Iris pigment epithelial cell (primary cell): ENCODE results near the gene OR13J1.
A peak's percentile ranks its signal among the peaks of the same experiment; 100 is the strongest.
"Not testable (repeated sequence)": the region's sequence is repeated elsewhere in the genome, so short reads cannot be mapped to it uniquely, and the experiment has no call there.

Source experiments
- DNase-seq: peaks from one replicate; pipeline ENCODE4 v3.0.0-alpha.2; 2011; ENCODE audit warnings: low read depth

Gene OR13J1

GRCh38 chr9:35904338-35904737, 34.1 kb upstream of the OR13J1 start:
- DNase-seq: no peak

GRCh38 chr9:35903049-35903448, 32.8 kb upstream of the OR13J1 start:
- peak; percentile 62 for DNase-seq

DNA sequence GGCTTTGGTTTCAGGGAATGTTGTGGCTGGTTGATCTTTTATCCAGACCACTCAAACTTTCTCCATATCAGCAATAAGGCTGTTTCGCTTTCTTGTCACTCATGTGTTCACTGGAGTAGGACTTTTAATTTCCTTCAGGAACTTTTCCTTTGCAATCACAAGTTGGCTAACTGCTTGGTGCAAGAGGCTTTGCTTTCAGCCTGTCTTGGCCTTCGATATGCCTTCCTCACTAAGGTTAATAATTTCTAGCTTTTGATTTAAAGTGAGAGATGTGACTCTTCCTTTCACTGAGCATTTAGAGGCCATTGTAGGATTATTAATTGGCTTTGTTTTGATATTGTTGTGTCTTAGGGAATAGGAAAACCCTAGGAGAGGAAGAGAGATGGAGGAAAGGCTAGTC, 28.8 kb upstream of the OR13J1 start:
- DNase-seq: no peak

GRCh38 chr9:35898337-35898736, 28.1 kb upstream of the OR13J1 start:
- DNase-seq: no peak

GRCh38 chr9:35897376-35898099, 27.3 kb upstream of the OR13J1 start:
- not testable (repeated sequence) for DNase-seq

GRCh38 chr9:35896570-35896969, 26.4 kb upstream of the OR13J1 start:
- no peak for DNase-seq

DNA sequence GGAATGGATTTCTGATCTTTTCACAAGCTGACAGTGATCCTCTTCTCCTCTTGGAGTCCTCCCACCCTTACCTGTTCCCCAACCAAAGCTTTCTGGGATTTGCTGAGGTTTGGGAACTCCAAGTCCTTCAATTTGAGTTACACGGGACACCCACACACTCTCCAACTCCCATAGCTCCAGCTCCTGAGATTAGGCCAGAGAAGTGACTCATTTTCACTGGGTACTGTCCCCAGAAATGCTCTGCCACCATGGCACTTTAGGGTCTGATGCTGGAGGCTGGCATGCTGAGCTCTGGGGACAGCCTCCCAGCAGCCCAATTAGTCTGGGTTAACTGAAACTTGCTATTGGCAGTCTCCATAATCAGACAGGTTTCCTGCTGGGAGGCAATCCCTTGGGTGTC, 21.9 kb upstream of the OR13J1 start:
- no peak for DNase-seq

GRCh38 chr9:35891646-35892045, 21.4 kb upstream of the OR13J1 start:
- DNase-seq: no peak

DNA sequence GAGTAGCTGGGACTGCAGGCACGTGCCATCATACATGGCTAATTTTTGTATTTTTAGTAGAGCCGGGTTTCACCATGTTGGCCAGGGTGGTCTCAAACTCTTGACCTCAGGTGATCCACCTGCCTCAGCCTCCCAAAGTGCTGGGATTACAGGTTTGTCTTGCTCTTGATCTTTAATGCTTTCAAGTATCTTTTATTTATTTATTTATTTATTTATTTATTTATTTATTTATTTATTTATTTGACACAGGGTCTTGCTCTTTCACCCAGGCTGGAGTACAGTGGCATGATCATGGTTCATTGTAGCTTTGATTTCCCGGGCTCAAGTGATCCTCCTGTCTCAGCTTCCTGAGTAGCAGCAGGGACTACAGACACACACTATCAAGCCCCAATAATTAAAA, 14.7 kb upstream of the OR13J1 start:
- DNase-seq: not testable (repeated sequence)

GRCh38 chr9:35882996-35883395, 12.8 kb upstream of the OR13J1 start:
- DNase-seq: peak; percentile 21

GRCh38 chr9:35882263-35882848, 12.2 kb upstream of the OR13J1 start:
- DNase-seq: peak; percentile 58

DNA sequence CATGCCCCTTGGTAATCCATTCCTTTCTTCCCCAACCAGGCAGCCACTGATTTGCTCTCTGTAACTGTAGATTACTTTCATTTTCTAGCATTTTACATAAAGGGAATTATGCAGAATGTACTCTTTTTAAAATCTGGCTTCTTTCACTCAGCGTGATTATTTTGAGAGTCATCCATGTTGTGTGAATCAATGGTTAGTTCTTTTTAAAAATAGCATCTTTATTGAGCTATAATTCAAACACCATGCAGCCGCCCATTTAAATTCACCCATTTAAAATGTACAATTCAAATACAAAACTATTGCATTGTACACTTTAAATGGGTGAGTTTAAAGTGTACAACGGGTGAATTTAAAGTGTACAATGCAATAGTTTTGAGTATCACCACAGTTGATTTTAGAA, 2.3 kb upstream of the OR13J1 start:
- DNase-seq: no peak

GRCh38 chr9:35871545-35871944, 1.3 kb upstream of the OR13J1 start:
- DNase-seq: no peak

DNA sequence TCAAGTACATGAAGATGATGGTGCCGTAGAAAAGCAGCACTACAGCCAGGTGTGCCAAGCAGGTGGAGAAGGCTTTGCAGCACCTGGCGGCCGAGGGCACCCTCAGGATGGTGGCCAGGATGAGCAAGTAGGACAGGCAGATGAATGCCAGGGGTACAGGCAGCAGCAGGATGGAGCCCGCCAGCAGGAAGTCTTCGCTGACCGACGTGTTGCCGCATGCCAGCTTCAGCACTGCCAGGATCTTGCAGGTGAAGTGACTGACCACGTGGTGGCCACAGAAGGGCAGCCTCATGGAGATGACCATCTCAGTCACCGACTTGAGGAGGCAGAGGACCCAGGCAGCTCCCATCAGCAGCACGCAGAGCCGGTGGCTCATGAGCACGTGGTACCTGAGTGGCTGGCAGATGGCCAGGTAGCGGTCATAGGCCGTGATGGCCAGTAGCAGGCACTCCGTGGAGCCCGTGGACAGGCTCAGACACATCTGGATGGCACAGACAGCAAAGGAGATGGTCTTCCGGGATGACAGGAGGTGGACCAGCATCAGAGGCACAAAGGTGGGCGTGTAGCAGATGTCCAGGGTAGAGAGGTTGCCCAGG, 482 bp downstream of the OR13J1 start:
- no peak for DNase-seq

DNA sequence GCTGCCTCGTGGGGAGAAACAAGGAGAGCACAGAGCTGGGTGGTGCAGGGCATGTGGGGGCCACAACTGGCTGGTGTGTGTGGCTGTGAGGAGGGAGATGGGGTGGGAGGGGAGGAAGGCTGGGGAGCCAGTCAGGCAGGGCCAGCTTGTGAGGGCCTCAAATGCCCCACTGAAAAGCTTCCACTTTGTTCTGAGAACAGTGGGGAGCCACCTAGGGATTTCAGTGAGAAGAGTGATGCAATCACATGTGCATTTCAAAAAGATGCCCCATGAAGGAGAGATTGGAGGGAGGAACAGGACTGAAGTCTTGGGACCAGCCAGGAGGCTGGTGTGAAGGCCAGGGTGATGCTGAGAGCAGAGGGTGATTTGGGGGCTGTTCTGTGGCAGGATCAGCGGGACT, 1.3 kb downstream of the OR13J1 start:
- no peak for DNase-seq

GRCh38 chr9:35867538-35867937, 2.7 kb downstream of the OR13J1 start:
- no peak for DNase-seq

GRCh38 chr9:35864695-35865255, 5.4 kb downstream of the OR13J1 start:
- no peak for DNase-seq

GRCh38 chr9:35863583-35863982, 6.6 kb downstream of the OR13J1 start:
- DNase-seq: no peak

DNA sequence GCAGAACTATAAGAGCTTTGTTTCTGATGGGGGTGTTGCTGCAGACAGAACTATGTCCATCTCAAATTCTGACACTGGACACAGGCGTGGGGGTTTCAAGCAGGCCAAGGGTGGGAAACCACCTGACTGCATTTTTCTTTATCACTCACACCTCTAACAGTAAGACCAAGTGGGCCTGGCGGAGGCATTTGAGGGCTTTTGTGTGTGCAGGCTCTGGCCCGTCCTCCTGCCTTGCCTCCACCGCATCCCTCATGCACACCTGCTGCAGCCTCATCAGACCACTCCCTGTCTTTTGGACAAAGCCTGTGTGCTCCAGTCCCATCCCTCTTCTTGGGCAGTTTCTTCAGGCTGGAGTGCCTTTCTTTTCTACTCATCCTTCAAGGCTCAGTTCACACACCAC, 7.9 kb downstream of the OR13J1 start:
- DNase-seq: no peak

DNA sequence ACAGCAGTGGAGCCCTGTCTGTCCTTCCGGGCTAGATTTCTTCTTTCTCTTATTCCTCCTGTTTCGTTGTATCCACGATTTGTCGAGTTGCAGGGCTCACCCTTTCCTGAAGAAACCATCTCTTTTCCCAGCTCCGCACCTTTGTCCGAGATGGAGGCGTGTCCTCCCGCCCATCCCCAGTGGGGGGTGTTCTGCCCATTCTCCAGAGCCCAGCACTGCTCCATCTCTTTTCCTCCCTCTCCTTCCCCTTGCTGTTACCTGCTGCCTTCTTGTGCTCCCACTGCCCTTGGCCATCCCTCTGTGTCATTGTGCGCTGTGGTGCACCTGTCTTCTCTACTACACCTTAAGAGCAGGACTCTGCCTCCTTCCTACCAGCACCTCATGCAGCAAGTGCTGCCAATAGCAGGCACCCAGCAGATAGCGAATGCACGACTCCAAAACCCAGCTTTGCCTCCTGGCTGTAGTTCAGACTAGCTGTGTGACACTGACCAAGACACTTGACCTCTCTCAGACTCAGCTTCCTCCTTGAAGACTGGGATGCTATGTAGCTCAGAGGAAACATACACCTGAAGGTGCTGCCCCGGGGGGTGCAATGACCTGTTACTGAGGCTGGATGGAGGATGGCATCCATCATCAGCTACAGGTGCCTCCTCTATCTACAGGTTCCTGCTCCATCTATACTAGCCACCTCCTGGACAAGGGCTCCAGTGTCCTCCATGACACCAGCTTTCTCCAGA, 8.9 kb downstream of the OR13J1 start:
- no peak for DNase-seq

DNA sequence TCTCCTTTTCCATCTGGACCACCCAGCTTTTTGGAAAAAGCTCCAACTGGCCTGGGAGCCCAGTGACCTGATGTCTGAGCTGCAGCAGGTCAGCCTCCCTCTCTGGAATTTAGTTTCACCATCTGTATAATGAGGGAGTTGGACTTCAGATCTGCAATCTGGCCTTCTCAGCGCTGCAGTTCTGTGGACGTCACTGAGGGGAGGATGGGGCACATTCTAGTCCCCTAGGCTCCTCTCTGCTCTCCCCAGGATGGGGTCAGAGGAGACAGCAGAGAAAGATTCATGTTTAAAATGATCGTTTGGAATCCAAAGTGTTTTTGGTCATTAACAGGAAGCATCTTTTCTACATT, 10.2 kb downstream of the OR13J1 start:
- no peak for DNase-seq

DNA sequence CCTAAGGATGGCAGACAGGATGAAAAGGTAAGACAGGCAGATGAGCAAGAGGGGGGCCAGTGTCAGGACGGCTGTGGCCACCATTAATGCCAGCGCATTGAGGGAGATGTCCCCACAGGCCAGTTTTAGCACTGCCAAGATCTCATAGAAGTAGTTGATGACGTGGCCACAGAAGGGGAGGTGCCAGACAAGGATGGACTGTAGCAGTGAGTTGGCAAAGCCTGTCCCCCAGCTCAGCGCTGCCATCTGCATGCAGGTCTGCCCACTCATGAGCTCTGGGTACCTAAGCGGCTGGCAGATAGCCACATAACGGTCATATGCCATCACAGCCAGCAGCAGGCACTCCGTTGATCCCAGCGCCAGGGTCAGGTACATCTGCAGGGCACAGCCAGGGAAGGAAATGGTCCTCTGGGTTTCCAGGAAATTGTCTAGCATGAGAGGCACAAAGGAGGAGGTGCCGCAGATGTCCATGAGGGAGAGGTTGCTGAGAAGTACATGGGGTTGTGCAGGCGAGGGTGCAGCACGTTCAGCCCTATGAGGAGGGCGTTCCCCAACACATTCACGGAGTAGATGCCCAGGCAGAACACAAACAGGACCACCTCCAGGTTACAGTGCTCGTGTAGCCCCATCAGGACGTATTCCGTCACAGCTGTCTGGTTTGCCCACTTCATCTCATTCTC, 10.8 kb downstream of the OR13J1 start:
- no peak for DNase-seq
